H54 (cell line): Measurements from ENCODE around the gene TNRC18.

Experiments
- DNase-seq: peaks from one replicate; pipeline ENCODE4 v3.0.0; 2011; ENCODE audit warnings: low spot score, mixed read lengths; ENCODE audit not compliant: insufficient read length
- FAIRE-seq: peaks from 3 replicates; lab custom pipeline; 2011; peaks lifted over from hg19 to GRCh38; lab: Jason Lieb, UNC
- POLR2A ChIP-seq: IDR thresholded peaks from 2 replicates; pipeline ENCODE4 v1.6.1; 2011; ENCODE audit warnings: low read depth, mild to moderate bottlenecking, low read length

TNRC18 gene

DNA sequence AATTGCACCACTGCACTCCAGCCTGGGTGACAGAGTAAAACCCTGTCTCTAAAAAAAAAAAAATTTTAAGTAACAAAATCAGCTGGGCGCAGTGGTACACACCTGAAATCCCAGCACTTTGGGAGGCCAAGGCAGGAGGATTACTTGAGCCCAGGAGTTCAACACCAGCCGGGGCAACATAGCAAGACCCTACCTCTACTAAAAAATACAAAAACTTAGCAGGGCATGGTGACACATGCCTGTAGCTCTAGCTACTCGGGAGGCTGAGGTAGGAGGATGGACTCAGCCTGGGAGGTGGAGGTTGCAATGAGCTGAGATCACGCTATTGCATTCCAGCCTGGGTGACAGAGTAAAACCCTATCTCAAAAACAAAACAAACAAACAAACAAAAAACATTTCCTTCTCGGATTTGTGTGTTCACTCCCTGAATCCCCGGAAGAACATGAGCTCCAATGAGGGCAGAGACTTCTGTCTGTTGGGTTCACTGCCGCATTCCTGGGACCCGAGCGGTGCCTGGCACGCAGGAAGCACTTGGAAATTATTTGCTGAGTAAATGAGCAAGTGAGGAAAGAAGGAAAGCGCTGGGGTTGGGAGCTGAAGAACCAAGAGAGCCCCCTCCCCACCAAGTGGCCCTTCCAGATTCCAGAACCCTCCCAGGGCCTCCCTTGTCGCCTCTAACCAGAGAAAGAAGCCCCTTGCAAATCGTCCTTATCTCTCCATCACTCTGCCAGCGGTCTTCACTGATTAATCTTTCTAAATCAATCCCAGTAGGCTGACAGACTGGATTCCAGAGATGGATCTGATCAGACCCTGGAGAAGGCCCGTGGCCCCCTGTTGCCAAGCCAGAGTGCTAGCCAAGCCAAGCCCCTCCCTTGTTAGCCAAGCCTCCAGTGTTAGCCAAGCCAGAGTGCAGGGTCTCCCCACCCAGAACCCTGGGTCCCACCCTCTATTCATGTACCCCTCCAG lies 6.2 kb downstream of the TNRC18 start:
- DNase-seq, result no peak
- no peak for FAIRE-seq
- TF ChIP-seq POLR2A, result no peak

DNA sequence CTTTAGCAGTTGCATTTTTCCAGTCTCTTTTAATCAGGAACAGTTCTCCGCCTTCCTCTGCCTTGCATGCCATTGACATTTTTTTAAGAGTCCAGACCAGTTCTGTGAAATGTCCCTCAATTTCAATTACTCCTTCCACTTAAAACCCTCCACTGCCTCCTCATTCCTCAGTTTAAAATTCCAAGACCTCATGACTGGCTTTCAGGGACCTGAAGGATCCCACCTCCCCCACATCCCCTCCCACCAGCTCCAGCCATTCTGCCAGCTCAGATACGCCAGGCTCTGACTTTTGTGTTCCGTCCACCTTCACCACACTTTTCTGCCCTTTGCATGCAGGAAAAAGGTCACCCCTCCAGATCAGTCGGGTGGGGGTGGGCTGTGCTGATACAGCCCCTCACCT lies 8.7 kb downstream of the TNRC18 start:
- DNase-seq (no peak), FAIRE-seq (no peak)
- no peak for TF ChIP-seq POLR2A

DNA sequence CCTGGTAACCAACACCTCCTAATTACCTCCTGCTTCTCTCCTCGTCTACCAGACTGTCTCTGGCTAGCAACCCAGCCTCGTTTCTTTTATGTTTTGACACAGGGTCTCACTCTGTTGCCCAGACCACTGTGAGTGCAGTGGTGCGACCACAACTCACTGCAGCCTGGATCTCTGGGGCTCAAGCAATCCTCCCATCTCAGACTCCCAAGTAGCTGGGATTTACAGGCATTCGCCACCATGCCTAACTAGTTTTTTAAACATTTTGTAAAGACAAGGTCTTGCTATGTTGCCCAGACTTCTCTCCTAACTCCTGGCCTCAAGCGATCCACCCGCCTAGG lies 10.2 kb downstream of the TNRC18 start:
- no peak for FAIRE-seq

DNA sequence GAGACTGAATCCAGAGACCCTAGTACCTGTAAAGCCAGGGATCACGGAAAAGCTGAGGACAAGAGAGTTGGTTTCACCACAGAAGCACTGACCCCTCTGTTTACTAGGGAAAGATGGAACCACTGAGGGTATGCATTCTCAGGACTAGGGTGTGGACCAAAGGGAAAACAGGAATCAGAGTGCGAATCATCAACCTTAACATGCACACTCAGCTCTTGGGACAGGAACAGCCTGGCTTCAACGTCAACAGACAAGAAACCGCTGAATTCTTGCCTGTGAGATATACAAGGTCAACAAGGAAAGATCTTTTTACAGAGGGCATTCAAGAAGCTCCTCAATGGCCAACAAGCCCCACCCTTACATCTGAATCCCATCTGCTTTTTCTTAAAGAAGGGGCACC lies 14.9 kb downstream of the TNRC18 start:
- no peak for TF ChIP-seq POLR2A
- FAIRE-seq, result no peak
- DNase-seq, result no peak

More for the DNA sequence above, 10.2 kb downstream of the TNRC18 start:
- no peak for DNase-seq
- TF ChIP-seq POLR2A, result no peak

DNA sequence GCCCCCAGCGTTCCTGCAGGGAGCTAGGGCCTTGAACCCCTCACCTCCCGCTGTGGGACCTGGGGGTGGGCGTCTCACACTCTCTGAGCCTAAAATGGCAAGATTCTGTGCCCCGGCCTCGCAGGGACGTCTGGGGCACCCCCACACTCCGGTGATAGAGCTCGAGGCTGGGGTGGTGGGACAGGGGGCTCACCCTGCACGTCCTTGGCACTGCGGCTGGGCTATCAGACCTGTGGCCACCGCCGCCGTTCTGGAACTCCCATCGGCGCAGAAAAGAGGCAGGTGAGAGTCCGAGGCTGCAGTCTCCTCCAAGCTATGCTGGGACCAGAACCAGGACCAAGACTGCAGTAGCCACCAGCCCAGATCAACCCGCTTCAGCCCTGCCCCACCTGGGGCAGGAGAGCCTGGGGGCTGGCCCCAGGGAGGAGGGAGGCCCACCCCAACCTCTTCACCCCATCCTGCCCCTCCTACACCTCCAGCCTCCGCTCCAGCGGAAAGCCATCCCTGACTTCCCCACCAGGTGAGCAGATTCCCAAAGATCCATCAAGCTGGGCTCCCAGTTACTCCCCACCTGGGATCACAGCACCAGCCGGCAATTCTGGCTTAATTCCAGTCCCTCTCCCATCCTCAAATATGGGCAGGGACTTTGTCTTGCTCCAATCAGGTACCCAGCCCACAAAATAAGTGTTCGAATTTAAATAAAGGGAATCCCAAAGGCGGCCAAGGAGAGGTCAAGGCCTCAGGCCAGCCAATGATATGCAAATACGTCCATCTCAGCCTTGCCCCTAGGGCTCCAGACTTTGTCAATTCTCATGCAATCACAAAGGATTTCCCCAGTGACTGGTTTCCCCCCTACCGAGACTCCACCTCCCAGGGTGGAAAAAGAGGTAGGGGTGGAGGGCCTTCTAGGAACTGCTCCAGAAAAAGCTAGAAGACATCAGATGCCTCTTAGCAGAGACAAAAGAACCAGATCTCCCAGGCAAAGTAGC lies 16.4 kb downstream of the TNRC18 start:
- FAIRE-seq (no peak), DNase-seq (no peak)
- TF ChIP-seq POLR2A, result no peak

DNA sequence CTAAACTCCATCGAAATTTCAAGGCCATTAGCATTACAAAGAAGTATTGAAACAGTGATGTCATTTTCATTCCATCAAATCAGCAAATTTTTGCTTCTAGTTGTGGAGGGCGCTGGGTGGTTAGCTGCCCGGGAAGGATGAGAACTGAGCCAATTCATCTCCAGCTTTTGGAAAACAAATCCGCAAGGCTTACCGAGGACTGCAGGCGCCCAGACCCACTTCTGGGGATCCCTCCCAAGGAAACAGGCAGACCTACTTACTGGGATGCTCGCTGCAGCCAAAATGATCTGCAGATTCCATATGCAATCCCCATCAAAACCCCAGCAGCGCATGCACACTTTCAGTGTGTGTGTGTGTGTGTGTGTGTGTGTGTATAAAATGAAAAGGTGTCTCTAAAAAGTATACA lies 19.2 kb downstream of the TNRC18 start:
- DNase-seq, result no peak
- TF ChIP-seq POLR2A, result no peak

DNA sequence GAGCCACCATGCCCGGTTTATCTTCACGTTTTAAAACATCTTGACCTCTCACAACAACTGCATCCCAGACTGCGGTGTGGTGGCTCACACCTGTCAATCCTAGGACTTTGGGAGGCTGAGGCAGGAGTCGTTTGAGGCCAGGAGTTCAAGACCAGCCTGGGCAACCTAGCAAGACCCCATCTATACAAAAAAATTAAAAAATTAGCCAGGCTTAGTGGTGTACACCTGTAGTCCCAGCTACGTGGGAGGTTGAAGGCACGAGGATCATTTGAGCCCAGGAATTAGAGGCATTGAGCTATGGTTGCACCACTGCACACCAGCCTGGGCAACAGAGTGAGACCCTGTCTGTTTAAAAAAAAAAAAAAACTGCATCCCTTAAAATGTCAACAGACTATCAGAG lies 20.2 kb downstream of the TNRC18 start:
- DNase-seq (no peak), FAIRE-seq (no peak)
- no peak for TF ChIP-seq POLR2A

More for the DNA sequence above, 19.2 kb downstream of the TNRC18 start:
- no peak for FAIRE-seq

DNA sequence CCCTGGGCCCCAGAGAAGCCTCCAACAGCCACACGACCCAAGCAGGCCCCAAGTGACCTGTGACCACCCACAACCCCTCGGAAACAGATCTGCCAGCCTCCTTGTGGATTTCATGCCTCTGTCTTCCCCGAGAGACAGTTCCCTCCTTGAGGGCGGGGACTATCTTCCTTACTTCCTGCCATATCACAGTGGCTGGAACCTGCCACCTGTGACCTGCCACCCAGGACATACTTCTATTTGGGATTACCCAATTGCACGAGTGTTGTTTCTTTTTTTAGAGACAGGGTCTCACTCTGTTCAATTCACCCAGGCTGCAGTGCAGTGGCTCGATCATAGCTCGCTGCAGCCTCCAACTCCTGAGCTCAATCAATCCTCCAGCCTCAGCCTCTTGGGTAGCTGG lies 25.9 kb downstream of the TNRC18 start:
- FAIRE-seq, result no peak
- no peak for DNase-seq
- TF ChIP-seq POLR2A, result no peak

DNA sequence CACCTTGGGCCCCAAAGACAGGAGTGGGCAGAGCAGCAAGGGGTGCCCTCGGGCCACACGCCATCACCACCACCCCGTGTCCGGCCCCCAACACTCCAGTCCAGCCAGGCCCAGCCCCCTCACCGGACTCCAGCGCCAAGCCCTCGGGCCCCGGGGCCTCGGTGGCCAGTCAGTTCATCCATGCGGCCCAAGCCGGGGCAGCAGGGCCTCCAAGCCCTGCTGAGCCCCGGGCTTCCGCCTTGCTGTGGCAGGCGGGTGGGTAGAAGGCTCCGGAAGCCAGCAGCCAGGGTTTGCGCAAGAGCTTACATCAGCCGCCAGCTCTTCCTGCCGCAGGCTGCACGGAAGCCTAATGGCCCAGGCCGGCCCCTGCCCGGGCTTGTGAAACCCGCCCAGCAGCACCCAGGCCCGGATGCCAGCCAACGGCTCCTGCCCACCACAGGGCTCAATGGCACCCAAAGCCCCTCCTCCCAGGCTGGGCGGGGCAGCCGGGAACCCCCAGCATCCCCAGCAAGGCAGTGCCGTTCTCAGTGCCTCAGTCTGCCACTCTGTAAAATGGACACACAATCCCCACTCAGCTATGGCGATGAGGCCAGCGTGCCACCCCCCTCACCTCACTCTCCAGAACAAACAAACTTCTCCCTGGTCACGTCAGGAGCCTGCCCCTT lies 26.5 kb downstream of the TNRC18 start:
- TF ChIP-seq POLR2A, result peak; percentile 25; the same call in 1 of the 2 replicates
- DNase-seq, result peak; percentile 91
- FAIRE-seq, result no peak

DNA sequence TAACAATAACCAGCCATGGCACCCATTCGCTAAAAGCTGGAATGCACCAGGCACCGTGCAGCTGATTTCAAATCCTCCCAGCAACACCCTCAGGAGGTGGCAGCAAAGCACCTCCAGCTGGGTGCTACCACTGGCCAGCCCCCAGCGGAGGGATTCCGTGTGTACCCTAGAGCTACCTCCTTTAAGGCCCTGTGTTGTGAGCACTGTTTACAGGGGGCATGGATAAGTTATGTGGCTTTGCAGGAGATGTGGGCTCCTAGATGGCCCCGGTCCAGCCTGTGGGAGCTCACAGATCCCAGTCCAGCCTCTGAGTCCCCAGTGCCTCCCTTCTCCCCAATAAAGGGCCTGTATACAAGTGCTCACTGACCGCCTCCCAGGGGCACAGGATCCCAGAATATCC lies 27.1 kb downstream of the TNRC18 start:
- no peak for FAIRE-seq
- DNase-seq, result no peak
- no peak for TF ChIP-seq POLR2A

DNA sequence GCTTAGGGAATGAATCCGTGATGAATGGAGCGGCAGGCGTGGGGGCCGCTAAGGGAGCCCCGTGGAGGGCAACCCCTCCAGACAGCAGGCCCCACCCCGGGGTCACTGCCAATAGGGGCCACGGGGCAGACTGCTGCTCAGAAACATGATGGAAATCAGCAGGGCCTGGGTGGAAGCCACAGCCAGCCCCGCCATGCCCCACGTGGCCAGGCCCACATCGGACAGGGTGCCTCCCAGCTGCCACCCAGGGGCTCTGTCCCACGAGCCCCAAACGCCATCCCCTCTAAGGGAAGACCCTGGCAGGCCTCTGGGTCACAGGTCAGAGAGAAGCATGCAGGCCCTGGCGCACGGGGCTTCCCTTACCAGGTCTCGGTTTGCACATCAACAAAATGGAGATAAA lies 28.4 kb downstream of the TNRC18 start:
- TF ChIP-seq POLR2A, result no peak
- no peak for DNase-seq
- FAIRE-seq, result no peak

DNA sequence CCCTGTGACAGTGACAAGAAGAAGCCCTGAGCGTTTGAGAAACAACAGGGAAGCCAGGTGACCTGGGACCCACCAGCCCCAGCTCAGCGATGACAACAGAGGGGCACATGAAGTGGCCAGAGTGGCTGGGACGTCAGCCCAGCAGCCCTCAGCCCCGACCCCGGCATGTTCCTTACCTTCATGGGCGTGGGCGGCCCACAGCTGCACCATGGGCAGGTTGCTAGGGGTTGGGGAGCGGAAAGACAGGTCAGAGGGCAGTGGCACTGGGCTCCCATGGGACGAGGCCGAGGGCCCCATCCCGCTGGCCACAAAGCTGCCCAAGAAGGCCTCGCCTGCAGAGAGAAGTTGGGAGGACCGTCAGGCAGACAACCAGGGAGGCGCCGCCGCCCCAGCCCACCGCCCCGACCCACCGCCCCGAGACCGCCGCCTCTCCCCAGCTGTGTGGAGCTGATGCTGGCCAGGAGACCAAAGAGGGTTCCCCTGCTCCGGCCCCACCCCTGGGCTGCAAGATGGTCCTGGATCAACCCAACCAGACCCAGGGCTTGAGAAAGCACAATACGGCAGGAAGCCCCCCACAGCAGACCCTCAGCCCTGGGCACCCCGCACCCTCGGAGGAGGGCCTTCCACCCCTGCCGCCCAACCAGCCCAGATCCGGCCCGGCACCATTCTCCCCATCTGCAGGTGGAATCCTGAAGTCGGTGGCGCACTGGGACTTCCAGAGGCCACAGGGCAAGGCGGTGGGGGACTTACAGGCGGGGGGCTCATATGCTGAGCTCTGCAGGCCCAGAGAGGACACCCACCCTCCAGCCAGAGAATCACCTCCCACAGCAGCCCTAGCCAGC lies 29.1 kb downstream of the TNRC18 start:
- TF ChIP-seq POLR2A, result no peak
- FAIRE-seq (no peak), DNase-seq (no peak)

DNA sequence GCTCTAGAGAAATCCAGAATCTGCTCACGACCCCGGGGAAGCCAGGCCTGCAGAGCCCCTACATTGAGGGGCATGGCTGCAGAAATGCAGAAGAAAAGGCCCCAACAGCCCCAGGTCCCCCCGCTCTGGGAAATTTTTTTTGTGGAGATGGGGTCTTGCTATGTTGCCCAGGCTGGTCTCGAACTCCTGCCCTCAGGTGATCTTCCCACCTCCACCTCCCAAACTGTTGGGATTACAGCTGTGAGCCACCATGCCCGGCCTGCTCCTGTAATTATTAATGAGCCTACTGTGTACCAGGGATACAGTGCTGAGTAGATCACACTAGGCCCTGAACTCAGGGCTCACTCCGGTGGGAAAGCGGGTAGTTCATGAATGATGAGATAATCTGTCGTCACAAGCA lies 29.9 kb downstream of the TNRC18 start:
- FAIRE-seq (no peak), DNase-seq (no peak)
- TF ChIP-seq POLR2A, result no peak
